PFSK-1 (cell line): ENCODE data around the gene LENG8.

Experiments used
- FOXP2 ChIP-seq: optimal IDR thresholded peaks from 2 replicates; pipeline ENCODE3; 2011; ENCODE audit warnings: borderline replicate concordance, control low read depth, inconsistent platforms; ENCODE audit not compliant: insufficient read depth; ENCODE audit errors: extremely low read length, extremely low read depth
- POLR2AphosphoS5 ChIP-seq: IDR thresholded peaks from 2 replicates; pipeline ENCODE4 v1.6.1; 2012; ENCODE audit warnings: low read depth, mild to moderate bottlenecking, control low read depth, low read length, moderate library complexity
- SIN3A ChIP-seq: IDR thresholded peaks from 2 replicates; pipeline ENCODE4 v1.6.1; 2012; ENCODE audit warnings: mild to moderate bottlenecking, low read length, moderate library complexity, borderline replicate concordance; ENCODE audit not compliant: insufficient read depth
- TAF1 ChIP-seq: IDR thresholded peaks from 2 replicates; pipeline ENCODE4 v1.6.1; 2012; ENCODE audit warnings: low read length, control low read depth, borderline replicate concordance; ENCODE audit not compliant: insufficient read depth
- TF ChIP-seq, protein P1 (sequence below), 2 experiments: IDR thresholded peaks; 2 replicates each; pipeline versions ENCODE4 v1.6.1 to v1.8.0; 2011 to 2012; ENCODE audit warnings: low read depth in 2 of 2, low read length in 2 of 2, control low read depth in 1 of 2, inconsistent platforms in 1 of 2, mild to moderate bottlenecking in 1 of 2, moderate library complexity in 1 of 2; ENCODE audit not compliant: insufficient read depth in 1 of 2

Gene LENG8

DNA sequence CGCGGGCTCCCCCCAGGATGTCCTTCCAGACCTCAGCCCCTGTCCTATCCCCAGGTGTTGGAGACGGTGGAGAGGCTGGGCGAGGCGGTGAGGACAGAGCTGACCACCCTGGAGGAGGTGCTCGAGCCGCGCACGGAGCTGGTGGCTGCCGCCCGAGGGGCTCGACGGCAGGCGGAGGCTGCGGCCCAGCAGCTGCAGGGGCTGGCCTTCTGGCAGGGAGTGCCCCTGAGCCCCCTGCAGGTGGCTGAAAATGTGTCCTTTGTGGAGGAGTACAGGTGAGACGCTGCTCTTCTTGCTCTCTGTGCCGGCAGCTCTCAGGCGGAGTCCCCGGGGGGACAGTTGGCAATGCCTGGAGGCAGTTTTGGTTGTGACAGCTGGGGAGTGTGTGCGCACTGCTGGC lies 26.9 kb upstream of the LENG8 start:
- no peak for TF ChIP-seq POLR2AphosphoS5
- no peak for TF ChIP-seq SIN3A
- TF ChIP-seq FOXP2 = no peak
- no peak for TF ChIP-seq TAF1
- TF ChIP-seq, protein P1, sequence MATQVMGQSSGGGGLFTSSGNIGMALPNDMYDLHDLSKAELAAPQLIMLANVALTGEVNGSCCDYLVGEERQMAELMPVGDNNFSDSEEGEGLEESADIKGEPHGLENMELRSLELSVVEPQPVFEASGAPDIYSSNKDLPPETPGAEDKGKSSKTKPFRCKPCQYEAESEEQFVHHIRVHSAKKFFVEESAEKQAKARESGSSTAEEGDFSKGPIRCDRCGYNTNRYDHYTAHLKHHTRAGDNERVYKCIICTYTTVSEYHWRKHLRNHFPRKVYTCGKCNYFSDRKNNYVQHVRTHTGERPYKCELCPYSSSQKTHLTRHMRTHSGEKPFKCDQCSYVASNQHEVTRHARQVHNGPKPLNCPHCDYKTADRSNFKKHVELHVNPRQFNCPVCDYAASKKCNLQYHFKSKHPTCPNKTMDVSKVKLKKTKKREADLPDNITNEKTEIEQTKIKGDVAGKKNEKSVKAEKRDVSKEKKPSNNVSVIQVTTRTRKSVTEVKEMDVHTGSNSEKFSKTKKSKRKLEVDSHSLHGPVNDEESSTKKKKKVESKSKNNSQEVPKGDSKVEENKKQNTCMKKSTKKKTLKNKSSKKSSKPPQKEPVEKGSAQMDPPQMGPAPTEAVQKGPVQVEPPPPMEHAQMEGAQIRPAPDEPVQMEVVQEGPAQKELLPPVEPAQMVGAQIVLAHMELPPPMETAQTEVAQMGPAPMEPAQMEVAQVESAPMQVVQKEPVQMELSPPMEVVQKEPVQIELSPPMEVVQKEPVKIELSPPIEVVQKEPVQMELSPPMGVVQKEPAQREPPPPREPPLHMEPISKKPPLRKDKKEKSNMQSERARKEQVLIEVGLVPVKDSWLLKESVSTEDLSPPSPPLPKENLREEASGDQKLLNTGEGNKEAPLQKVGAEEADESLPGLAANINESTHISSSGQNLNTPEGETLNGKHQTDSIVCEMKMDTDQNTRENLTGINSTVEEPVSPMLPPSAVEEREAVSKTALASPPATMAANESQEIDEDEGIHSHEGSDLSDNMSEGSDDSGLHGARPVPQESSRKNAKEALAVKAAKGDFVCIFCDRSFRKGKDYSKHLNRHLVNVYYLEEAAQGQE (IDR thresholded peaks at IDR 0.05; ENCODE audit: insufficient read depth in 1 of 2, low read depth in 2 of 2, low read length in 2 of 2) = no peak

DNA sequence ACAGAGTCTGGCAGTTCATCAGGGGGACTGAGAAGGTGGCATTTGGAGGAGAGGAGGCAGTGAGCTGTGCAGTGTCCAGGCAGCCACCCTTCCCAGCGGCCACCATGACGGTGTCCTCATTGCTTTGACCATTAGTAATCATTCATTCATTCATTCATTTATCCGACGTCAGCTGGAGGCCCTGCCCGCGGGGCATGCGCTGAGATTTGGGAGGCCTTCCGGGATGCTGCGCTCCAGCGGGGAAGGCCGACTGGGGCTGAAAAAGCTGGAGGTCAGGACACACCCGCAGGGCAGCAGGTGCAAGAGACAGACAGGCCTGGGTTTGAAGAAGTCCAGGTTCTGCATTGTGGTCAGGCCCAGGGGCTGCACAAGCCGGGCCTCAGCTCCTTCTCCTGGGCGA lies 24.8 kb upstream of the LENG8 start:
- TF ChIP-seq POLR2AphosphoS5 = no peak
- no peak for TF ChIP-seq SIN3A
- TF ChIP-seq FOXP2 = no peak
- no peak for TF ChIP-seq TAF1
- TF ChIP-seq, protein P1 (IDR thresholded peaks at IDR 0.05; ENCODE audit: insufficient read depth in 1 of 2, low read depth in 2 of 2, low read length in 2 of 2) = no peak

DNA sequence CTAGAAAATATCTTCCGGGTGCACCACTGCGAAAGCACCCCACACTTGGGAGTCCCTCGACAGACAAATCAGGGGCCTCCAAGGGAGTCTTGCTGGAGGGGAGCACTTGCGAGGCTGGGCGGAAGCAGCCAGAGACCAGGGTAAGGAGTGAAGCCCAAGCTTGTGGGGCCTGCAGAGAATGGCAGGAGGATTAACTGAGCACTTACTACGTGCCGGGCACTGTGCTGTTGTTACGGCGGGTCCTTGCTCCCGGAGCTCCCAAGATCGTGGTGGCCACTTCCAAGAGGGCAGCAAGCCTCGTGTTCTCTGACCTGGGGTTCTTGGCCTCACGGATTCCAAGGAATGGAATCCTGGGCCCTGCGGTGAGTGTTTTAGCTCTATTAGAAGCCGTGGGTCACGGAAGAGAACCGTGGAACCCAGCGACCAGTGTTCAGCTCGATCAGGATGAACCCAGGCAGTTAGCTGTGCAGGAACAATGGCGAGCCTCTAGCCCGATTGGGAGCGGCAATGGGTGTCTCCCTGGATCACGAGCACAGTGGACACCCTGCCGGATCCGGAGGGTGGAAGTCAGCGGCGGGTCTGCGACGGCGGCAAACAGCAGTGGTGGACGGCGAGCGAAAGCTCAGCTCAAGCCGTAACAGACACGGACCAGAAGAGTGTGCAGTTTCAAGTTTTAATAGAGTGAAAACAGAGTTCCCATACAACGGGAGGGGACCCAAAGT lies 24.2 kb upstream of the LENG8 start:
- TF ChIP-seq SIN3A = no peak
- TF ChIP-seq, protein P1 (IDR thresholded peaks at IDR 0.05; ENCODE audit: insufficient read depth in 1 of 2, low read depth in 2 of 2, low read length in 2 of 2) = no peak
- no peak for TF ChIP-seq FOXP2
- no peak for TF ChIP-seq TAF1
- TF ChIP-seq POLR2AphosphoS5 = no peak

DNA sequence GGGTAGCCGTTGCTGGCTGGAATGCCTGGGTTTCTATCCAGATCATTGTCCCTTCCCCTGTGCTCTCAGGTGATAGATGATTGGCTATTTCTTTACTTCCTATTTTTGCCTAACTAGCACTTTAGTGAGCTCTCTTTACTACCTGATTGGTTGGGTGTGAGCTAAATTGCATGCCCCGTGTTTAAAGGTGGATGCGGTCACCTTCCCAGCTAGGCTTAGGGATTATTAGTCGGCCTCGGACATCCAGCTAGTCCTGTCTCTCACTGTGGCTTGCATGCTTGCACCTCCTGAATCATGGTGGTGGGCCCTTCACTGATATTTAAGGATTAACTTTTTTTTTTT lies 23.6 kb upstream of the LENG8 start:
- TF ChIP-seq POLR2AphosphoS5 (no peak), SIN3A (no peak), FOXP2 (no peak)

DNA sequence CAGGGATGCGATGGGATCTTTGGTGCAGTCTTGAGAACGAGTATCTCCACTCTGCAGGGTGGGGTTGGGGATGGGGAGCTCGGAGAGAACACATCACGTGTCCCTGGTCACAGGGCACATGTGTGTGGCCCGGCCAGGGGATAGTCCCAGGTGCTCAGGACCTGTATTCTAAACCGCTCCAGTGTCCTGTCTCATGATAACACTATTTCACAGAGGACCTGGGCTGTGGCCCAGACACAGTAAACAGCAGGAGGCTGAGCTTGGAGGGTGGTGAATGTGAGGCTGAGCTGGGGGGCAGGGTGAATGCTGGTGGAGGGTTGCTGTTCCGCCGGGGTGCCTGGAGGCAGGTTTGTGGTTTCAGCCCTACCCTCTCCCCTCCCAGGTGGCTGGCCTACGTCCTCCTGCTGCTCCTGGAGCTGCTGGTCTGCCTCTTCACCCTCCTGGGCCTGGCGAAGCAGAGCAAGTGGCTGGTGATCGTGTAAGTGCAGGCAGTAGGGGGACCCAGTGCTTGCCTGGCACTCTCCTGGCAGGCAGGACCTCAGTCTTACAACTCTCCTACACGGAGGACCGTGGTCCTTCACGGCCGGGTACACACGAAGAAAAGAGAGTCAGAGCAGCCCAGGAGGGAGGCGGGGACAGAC lies 22.6 kb upstream of the LENG8 start:
- TF ChIP-seq POLR2AphosphoS5 (no peak), FOXP2 (no peak), SIN3A (no peak), TAF1 (no peak)
- TF ChIP-seq, protein P1 (IDR thresholded peaks at IDR 0.05; ENCODE audit: insufficient read depth in 1 of 2, low read depth in 2 of 2, low read length in 2 of 2) = no peak
